ENCODE measurements around the gene JMY. TPM values are rescaled to one million over a fixed set of nuclear protein-coding genes. Genes with fewer than 3 reads are reported as not detected.
A peak's percentile ranks its signal among the peaks of the same experiment; 100 is the strongest.

The JMY gene
- polyA plus RNA-seq, 2 of the 4 experiments (the other 2 are of a cell fraction): 4.2 to 5.0 TPM

DNA sequence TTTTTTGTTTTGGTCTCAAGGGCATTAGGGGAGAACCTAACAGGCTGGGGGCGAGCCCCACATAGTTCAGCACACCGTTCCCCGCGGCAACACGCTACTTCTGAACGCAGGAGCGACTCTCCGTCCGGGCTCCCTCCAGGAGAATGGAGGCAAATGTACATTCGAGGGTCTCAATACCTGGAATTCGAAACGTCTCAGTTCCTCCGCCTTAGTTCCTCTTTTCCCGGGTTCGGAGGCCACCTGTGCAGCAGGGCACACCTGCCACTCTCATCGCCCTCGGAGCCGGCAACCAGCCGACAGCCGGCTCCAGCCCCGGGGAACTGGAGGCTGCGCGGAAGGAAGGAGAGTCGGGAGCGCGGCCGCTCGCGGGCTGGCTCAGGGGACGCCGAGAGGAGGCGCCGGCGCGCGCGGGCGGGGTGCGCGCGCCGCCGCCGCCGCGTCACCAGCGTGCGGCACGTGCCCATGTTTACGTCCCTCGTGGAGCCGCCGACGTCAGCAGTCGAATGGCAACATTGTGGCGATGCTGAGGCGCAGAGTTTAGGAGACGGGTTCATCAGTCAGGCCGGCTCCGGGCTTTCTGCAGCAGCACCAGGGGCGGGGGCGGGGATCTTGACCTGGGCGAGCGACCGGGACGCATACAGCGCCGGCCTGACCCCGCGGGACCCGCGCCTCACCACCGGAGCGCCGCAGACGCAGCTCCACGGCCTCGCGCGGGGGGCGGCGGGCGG lies at the start of gene JMY (continued):
- TF ChIP-seq FOXS1 (CRISPR knock-in tag; IDR thresholded peaks at IDR 0.05): 0 out of 2 replicates have a peak, but pooled peaks have one; percentile 78
- TF ChIP-seq ZFP36 (IDR thresholded peaks at IDR 0.05; ENCODE audit: borderline replicate concordance, partially characterized antibody): no peak
- TF ChIP-seq, protein P1, sequence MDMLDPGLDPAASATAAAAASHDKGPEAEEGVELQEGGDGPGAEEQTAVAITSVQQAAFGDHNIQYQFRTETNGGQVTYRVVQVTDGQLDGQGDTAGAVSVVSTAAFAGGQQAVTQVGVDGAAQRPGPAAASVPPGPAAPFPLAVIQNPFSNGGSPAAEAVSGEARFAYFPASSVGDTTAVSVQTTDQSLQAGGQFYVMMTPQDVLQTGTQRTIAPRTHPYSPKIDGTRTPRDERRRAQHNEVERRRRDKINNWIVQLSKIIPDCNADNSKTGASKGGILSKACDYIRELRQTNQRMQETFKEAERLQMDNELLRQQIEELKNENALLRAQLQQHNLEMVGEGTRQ (IDR thresholded peaks at IDR 0.05): peak; percentile 61
- no peak for TF ChIP-seq FOSL2 (IDR thresholded peaks at IDR 0.05)
- no peak; the same call in 1 of the 2 replicates for TF ChIP-seq FOSL2 (CRISPR knock-in tag; IDR thresholded peaks at IDR 0.05)
- TF ChIP-seq RARB (CRISPR knock-in tag; IDR thresholded peaks at IDR 0.05): no peak
- no peak for TF ChIP-seq CBX8 (IDR thresholded peaks at IDR 0.05)
- no peak for TF ChIP-seq ZNF302 (CRISPR knock-in tag; IDR thresholded peaks at IDR 0.05)
- no peak for TF ChIP-seq HOXA7 (CRISPR knock-in tag; IDR thresholded peaks at IDR 0.05)
- TF ChIP-seq KDM5A (IDR thresholded peaks at IDR 0.05): no peak
- TF ChIP-seq ZSCAN20 (CRISPR knock-in tag; IDR thresholded peaks at IDR 0.05): no peak
- TF ChIP-seq BHLHE40 (IDR thresholded peaks at IDR 0.05; ENCODE audit: low read depth, low read length): peak; percentile 96
- TF ChIP-seq SMC3 (IDR thresholded peaks at IDR 0.05): no peak
- TF ChIP-seq NR3C1 (IDR thresholded peaks at IDR 0.05): no peak
- TF ChIP-seq TP53 (CRISPR knock-in tag; IDR thresholded peaks at IDR 0.05): 0 out of 2 replicates have a peak, but pooled peaks have one; percentile 38
- no peak for TF ChIP-seq FOSB (CRISPR knock-in tag; IDR thresholded peaks at IDR 0.05)
- no peak for TF ChIP-seq HDAC2 (IDR thresholded peaks at IDR 0.05)
- no peak for TF ChIP-seq EHMT2 (IDR thresholded peaks at IDR 0.05; ENCODE audit: low read depth)
- TF ChIP-seq JUNB (IDR thresholded peaks at IDR 0.05): no peak
- TF ChIP-seq, protein P2, sequence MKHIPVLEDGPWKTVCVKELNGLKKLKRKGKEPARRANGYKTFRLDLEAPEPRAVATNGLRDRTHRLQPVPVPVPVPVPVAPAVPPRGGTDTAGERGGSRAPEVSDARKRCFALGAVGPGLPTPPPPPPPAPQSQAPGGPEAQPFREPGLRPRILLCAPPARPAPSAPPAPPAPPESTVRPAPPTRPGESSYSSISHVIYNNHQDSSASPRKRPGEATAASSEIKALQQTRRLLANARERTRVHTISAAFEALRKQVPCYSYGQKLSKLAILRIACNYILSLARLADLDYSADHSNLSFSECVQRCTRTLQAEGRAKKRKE (CRISPR knock-in tag; IDR thresholded peaks at IDR 0.05; ENCODE audit: low read depth): peak; percentile 26; the same call in 1 of the 2 replicates
- TF ChIP-seq, protein P3, sequence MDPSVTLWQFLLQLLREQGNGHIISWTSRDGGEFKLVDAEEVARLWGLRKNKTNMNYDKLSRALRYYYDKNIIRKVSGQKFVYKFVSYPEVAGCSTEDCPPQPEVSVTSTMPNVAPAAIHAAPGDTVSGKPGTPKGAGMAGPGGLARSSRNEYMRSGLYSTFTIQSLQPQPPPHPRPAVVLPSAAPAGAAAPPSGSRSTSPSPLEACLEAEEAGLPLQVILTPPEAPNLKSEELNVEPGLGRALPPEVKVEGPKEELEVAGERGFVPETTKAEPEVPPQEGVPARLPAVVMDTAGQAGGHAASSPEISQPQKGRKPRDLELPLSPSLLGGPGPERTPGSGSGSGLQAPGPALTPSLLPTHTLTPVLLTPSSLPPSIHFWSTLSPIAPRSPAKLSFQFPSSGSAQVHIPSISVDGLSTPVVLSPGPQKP (IDR thresholded peaks at IDR 0.05; ENCODE audit: low read depth, low read length): no peak

DNA sequence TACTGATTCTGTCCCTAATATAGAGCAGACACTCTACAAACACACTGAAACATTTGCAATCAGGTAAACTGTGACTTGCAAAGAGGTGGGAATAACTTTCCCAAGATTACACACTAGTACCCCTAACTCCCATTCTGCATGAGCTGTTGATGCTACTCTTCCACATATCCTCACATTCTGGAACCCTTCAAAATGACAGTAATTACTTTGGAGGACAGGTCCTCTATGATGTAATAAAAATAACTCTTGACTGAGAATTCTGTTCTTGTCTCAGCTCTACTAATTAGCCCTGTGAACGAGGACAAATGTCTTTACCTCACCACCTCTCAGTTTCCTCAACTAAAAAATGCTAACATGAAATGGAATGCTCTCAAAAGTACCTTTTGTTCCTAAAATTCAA lies 49.5 kb upstream of the JMY start:
- Histone ChIP-seq H3K9me3 (no peaks in the 10 kb centered on the region), H3K27ac (no peak overlapping the region), H3K4me3 (no peak overlapping the region), H3K4me1 (no peaks in the 10 kb centered on the region), H3K4me2 (no peak overlapping the region)
- no peak for ATAC-seq
- no peak for DNase-seq (ENCODE audit: low read depth in 1 of 2, low spot score in 1 of 2)
- TF ChIP-seq HEYL (CRISPR knock-in tag; IDR thresholded peaks at IDR 0.05) (no peak), NPAS2 (CRISPR knock-in tag; IDR thresholded peaks at IDR 0.05; ENCODE audit: borderline replicate concordance) (no peak), FOXS1 (CRISPR knock-in tag; IDR thresholded peaks at IDR 0.05) (no peak), HOXB13 (CRISPR knock-in tag; IDR thresholded peaks at IDR 0.05; ENCODE audit: low read depth) (no peak), RFX5 (IDR thresholded peaks at IDR 0.05) (no peak), RARB (CRISPR knock-in tag; IDR thresholded peaks at IDR 0.05) (no peak), EP300 (IDR thresholded peaks at IDR 0.05) (no peak), HOXB5 (CRISPR knock-in tag; IDR thresholded peaks at IDR 0.05) (no peak), ZFP36 (IDR thresholded peaks at IDR 0.05; ENCODE audit: borderline replicate concordance, partially characterized antibody) (no peak), CBX8 (IDR thresholded peaks at IDR 0.05) (no peak), PHF8 (IDR thresholded peaks at IDR 0.05; ENCODE audit: borderline replicate concordance, low read depth) (no peak), KDM5A (IDR thresholded peaks at IDR 0.05) (no peak), SREBF2 (IDR thresholded peaks at IDR 0.05) (no peak)
- TF ChIP-seq, protein P4, sequence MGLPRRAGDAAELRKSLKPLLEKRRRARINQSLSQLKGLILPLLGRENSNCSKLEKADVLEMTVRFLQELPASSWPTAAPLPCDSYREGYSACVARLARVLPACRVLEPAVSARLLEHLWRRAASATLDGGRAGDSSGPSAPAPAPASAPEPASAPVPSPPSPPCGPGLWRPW (IDR thresholded peaks at IDR 0.05): no peak
- TF ChIP-seq, protein P2 (CRISPR knock-in tag; IDR thresholded peaks at IDR 0.05; ENCODE audit: low read depth): no peak
- TF ChIP-seq, protein P5, sequence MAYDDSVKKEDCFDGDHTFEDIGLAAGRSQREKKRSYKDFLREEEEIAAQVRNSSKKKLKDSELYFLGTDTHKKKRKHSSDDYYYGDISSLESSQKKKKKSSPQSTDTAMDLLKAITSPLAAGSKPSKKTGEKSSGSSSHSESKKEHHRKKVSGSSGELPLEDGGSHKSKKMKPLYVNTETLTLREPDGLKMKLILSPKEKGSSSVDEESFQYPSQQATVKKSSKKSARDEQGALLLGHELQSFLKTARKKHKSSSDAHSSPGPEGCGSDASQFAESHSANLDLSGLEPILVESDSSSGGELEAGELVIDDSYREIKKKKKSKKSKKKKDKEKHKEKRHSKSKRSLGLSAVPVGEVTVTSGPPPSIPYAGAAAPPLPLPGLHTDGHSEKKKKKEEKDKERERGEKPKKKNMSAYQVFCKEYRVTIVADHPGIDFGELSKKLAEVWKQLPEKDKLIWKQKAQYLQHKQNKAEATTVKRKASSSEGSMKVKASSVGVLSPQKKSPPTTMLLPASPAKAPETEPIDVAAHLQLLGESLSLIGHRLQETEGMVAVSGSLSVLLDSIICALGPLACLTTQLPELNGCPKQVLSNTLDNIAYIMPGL (CRISPR knock-in tag; IDR thresholded peaks at IDR 0.05; ENCODE audit: borderline replicate concordance): no peak
- TF ChIP-seq, protein P6, sequence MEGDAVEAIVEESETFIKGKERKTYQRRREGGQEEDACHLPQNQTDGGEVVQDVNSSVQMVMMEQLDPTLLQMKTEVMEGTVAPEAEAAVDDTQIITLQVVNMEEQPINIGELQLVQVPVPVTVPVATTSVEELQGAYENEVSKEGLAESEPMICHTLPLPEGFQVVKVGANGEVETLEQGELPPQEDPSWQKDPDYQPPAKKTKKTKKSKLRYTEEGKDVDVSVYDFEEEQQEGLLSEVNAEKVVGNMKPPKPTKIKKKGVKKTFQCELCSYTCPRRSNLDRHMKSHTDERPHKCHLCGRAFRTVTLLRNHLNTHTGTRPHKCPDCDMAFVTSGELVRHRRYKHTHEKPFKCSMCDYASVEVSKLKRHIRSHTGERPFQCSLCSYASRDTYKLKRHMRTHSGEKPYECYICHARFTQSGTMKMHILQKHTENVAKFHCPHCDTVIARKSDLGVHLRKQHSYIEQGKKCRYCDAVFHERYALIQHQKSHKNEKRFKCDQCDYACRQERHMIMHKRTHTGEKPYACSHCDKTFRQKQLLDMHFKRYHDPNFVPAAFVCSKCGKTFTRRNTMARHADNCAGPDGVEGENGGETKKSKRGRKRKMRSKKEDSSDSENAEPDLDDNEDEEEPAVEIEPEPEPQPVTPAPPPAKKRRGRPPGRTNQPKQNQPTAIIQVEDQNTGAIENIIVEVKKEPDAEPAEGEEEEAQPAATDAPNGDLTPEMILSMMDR (IDR thresholded peaks at IDR 0.05): no peak
- ChIA-PET CTCF (no interaction called here), POLR2A (no interaction called here)
- FAIRE-seq: no peak
- 17% methylated on average over 1 of the region's 1 CpG for WGBS (ENCODE audit: missing lambda C conversion rate)

All from A549 (cell line).